NCI-H524 (cell line): Measurements from ENCODE around the gene CLDN17.

Source experiments
- DNase-seq, 2 experiments: peaks; one replicate each; lab custom pipeline; 2025; lab: John Stamatoyannopoulos, UW

Gene CLDN17, protein sequence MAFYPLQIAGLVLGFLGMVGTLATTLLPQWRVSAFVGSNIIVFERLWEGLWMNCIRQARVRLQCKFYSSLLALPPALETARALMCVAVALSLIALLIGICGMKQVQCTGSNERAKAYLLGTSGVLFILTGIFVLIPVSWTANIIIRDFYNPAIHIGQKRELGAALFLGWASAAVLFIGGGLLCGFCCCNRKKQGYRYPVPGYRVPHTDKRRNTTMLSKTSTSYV

DNA sequence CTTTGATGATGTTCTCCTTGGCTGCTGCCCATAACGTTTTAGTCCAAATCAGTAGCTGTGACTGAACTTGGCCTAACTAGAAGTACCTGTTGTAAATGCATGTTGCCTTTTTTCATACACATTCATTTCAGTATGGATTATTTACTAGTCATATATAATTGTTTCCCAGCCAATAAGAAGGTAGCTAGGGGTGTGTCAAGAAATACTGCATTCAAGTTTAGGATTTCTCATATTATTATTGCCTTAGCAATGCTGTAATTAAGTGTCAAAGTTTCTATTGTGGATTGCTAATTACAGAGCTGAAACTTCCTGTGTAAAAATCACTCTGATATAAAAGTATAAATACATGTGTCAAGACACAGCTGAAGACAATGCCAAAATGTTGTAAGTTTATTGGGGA lies at the start of gene CLDN17:
CLDN17 (minus strand) TSS at position 101 of the 400 bp plus-strand sequence. CDS start 188 bp downstream, outside the sequence.
- no peak for DNase-seq

DNA sequence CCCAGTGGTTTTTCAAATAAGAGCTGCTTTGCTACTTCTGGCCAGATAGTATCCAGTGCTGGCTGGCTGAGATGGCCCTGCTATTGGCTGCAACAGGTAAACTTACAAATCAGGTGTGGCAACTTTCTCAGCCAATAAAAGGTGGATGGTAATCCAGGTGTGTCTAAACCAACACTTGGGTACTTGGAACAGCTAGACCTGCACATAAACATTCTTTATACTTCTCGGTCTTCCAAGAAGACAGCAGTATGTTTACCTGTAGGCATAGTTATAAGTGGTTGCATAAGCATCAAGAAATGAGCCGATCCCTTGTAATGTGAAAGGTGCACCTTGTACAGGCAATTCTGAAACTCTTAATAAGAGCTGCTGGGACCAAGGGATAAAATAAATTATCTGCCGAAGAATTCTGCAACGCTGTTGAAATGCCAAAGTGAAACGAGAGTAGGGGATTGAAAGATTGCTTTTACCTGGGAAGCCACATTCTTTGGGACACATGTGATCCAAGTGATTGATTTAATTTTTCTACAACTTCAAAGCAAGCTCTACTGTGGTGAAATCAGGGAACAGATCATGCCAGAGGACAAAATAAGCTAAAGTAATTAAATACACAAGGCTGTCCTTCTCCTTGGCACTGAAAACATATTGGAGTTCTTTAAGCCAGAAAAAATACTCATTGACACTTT lies 49.6 kb upstream of the CLDN17 start, which contains the start of gene CLDN8:
CLDN8 (minus strand) TSS at position 57 of the 683 bp plus-strand sequence. CDS start 172 bp downstream, outside the sequence.
- no peak for DNase-seq

DNA sequence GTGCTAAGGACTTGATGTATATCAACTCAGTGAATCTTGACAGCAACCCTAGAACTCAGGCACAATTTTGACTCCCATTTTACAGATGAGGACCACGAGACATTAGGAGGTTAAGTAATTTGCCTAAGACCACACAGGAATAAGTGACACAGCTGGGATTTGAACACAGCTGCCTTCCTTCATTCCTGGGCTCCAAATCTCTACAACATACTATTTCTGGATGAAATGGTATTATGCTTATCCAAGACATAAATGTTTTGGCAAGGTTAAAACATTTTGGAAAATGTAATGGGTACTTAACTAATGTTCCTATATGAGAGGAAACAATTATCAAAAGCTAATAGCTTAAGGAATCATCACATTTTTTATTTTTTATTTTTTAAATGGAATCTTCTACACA lies 44.5 kb upstream of the CLDN17 start:
- DNase-seq = no peak

DNA sequence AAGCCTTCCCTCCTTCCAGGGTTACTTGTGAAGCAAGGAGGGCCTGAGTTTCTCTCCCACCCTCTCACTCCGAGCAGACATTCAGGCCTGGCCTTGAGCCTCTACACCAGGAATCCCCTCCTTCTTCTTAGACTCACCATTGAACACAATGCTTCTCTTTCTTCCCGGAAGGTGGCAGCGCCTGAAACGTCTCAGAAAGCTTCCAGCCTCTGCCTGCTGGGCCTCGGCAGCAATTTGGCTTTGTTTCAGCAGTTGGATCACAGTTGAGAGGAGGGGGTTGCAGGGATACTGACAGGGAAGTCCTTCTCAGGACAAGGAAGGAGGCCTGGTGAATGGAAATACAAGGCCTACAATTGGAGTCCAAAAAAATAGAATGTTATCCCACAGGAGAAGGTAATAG lies 43.0 kb upstream of the CLDN17 start:
- DNase-seq = no peak

DNA sequence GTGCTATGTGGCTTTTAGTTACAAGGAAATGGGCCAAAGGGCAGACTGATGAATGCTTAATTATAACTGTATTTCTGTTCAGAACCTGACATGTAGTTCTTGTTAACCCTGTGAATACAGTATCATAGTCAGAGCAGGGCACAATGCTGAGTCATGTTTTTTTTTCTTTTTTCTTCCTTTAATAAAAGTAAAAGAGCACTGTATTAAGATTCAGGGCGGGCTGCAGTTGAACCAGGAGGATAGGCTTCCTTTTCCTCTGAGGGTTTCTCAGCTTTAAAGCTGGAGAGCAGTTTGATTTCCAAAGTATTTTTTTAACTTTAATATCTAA lies 40.6 kb upstream of the CLDN17 start:
- no peak for DNase-seq

DNA sequence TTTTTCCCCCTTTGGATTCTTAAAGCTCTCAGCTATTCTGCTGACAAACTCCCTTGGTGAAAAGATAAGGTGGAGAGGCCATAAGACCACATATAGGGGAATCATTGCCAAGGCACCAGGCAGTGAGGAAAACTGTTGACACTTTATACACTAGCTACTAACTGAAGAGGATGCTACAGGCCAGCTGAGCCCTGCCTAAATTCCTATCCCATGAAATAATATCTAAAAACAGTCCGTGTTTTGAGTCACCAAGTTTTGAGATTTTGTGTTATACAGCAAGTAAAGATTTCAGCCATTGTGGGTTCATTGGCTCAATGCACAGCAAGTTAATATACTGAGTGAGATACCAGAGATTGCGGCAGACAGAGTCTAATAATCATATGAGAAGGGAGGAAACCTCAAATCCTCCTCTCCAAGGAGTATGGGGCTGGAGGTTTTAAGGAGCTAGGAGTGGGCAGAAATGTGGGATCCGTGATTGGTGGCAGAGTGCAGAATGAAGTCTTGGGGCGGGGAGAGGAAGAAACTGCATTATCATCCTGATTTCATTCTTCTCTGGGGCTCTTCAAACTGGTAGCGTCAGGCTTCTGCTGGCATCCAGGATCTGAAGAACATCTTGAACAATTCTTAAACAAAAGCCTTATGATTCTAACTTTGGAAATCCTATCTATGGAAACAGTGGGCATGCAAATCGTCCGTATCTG lies 40.1 kb upstream of the CLDN17 start:
- DNase-seq = no peak

DNA sequence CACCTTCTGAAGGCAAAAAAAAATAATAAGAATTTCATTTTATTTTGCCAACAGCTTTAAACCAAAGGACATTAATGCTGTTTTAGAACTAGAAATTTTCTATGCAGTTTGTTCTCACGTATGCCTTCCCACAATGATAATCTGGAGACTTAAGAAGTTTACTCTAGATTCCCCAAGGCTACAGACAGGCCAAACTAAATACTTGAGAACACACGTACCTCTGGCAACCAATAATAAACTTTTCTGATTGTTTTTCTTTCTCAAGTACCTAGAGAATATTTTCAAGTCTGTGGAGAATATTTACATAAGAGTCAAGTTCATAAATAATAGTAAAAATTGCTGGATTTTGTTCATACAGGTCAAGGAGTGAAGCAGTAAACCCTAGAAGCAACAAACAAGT lies 33.4 kb upstream of the CLDN17 start:
- no peak for DNase-seq

DNA sequence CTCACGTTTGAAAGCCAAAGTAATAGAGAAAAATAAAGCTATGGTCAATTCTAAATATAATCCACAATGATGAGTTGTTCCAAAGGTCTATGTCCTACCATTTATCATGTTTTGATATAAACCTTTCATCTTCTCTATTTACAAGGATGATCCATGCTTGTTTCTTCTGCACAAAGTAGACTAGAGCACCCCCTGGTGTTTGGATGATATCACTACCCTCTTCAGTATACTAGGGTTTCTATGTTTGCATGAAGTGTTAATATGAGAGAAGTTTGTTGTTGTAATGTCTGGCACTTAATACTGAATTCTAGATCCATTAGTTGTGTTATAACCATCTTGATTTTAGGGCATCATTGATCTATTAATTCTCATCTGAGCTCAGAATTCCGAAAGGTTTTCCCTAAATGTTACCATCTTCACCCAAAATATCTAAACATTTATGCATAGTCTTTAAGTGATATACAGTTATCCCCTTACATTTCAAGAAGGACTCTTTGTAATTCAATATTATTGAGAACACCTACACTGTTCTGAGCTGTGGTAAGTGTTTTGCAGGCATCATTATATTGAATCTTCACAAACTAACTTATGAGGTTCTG lies 28.2 kb upstream of the CLDN17 start:
- DNase-seq = peak; percentile 41 to 73

DNA sequence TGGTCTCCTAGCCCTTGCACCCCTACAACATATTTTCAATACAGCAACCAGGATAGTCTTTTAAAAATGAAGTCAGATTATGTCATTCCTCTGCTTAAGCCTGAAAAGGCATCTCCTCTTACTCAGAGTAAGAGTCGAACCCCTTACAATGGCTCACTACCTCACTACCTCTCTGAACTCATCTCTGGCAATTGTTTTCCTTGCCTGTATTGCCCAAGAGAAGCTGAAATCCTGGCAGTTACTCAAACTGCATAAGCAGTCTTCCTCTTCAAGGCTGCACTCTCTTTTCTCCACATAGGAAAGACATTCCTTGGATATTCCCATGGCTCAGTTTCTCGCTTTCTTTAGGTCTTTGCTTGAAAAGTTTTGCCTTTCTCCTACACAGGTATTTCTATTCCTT lies 26.6 kb upstream of the CLDN17 start:
- DNase-seq = no peak

DNA sequence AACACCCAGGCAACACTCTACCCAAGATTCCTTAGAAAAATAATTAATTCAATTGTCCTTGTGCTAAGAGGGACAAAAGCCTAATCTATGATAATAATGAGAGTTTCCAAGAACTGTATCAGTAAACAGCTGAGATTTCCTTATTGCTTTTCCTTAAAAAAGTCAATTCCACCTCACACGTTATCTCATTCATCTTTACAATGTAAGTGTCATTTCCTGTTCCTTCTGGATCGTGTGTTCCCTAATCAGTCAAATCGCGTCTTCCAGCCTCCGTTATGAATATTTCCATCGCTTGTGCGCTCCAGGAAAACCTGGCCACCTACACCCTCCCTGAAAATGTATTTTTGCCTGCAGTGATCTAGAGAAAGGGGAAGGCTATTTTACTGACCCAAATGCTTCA lies 23.9 kb upstream of the CLDN17 start:
- DNase-seq = no peak

DNA sequence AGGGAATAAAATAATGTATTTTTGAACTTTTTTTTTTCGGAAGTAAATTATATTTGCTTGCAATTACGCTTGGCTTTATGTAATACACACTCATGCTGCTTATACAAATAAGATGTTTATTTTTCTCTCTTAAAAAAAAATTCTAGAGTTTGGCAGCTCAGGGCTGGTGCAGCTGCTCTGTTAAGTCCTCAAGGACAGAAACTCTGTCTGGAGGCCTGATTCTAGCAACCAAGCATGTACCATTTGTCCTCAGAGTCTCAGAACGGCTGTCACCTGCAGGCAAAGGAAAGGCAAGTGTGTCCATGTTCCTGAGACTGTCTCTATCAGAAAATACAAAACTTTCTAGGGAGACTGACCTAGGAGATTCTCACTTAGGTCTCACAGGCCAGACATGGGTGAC lies 23.2 kb upstream of the CLDN17 start:
- no peak for DNase-seq

DNA sequence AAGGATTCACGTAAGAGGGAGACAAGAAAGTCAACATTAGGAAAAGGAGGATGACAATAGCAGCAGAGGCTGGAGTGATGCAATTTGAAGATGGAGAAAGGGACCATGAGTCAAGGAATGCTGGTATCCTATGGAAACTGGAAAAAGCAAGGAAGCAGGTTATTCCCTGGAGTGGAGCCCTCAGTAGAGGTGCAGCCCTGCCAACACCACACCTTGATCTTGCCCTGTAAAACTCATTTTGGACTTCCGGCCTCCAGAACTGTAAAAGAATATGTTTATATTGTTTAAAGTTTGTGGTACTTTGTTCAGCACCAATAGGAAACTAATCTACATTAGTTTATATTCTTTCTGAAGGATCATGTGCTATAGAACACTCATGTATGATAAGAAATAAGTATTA lies 19.6 kb upstream of the CLDN17 start:
- DNase-seq = no peak

DNA sequence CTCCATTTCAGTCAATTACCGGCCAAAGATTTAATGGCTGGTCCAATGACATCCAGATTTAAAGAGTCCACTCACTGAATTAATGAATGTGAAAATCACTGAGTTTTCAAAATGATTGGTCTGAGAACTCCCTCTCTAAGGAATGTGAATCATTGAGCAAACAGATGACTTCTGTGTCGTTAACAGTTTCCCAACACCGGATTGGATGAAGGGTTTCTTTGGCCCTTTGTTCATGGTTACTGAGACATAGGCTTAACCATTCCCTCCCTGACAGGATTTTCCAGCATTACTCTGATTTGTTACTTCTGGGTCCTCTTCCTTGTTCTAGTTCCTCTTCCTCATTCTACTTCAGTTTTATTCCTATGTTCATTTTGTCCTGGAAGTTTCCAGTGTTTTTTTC lies 1.5 kb upstream of the CLDN17 start:
- DNase-seq = no peak

DNA sequence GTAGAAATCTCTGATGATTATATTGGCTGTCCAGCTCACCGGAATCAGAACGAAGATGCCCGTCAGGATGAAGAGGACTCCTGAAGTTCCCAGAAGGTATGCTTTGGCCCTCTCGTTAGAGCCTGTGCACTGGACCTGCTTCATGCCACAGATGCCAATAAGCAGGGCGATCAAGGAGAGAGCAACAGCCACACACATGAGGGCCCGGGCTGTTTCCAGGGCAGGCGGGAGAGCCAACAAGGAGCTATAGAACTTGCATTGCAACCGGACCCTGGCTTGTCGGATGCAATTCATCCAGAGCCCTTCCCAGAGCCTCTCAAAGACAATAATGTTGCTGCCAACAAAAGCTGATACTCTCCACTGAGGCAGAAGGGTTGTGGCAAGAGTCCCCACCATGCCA lies 434 bp downstream of the CLDN17 start:
- DNase-seq = no peak

DNA sequence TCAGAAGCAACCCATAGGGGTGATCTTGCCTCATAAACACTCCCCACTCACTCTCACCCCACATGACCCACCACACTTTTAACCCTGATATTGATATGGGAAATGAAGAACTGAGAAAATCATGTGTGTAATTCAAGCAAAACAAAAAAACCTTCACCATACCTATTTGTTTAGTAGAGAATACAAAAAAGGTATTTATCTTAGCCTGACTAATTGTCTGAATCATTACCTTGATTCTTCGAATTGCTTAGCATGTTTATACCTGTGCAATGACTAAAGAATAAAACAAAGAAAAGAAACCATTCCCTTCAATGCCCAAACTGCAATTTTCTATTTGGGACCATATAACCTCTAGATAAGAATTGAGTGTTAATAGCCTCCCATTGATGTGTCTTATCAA lies 1.8 kb downstream of the CLDN17 start:
- DNase-seq = no peak

DNA sequence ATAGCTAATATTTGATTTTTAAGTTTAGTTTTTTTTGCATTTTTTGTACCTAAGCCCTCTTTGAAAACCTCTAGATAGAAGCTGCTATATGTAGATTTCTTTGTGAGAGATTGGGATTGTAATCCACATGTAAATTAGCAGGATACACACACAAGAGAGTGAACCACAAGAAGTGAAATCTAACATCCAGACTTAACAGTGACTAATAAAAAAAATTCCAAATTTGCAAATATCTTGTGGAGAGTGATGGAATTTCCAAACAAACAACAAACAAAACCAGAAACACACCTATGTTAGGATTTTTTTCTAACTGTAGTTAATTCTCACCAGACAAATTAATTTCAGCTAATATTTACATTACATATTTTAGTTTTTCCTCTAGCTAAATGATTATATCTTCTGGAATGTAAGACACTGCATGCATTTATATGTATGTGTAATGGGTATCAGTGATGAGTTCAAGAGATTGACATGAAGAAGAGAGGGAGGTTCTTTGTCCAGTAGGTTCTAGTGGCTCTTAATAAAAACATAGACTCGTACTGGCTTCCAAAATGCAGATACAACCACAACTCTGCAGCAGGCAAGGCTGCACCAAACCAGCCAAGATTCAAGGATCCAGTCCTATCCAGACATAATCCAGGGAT lies 12.8 kb downstream of the CLDN17 start:
- no peak for DNase-seq

DNA sequence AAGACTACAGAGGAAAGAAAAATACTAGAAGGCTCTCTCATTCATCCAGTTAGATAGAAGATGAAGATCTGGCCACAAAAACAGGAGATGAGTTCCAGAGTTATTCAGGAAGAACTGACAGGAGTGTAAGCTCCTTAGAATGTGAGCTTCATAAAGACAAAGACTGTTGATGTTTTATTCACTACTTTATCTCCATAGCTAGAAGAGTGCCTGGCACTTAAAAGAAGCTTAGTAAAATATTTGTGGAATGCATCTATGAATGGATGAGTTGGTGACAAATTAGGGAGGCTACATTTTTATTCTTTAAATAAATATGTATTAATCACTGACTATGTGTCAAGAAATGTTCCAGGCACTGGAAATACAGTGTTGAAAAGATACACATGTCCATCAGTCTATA lies 13.8 kb downstream of the CLDN17 start:
- no peak for DNase-seq

DNA sequence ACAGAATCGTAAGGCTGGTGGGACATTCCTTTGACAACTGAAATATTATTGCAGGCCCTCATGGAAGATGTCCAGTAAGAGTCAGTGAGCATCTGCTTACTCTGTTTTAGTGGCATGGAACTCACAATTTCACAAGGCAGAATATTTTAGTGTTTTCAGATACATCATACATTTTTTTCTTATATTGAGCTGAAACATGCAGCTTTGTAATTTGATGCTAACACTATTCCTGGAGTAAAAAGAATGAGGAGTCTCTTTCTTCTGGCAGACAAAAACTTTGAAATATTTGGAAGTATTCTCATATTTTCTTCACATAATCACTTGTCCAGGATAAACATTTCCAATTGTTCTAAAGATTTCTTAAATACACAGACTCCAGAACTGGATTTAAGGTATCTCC lies 17.7 kb downstream of the CLDN17 start:
- DNase-seq = no peak

DNA sequence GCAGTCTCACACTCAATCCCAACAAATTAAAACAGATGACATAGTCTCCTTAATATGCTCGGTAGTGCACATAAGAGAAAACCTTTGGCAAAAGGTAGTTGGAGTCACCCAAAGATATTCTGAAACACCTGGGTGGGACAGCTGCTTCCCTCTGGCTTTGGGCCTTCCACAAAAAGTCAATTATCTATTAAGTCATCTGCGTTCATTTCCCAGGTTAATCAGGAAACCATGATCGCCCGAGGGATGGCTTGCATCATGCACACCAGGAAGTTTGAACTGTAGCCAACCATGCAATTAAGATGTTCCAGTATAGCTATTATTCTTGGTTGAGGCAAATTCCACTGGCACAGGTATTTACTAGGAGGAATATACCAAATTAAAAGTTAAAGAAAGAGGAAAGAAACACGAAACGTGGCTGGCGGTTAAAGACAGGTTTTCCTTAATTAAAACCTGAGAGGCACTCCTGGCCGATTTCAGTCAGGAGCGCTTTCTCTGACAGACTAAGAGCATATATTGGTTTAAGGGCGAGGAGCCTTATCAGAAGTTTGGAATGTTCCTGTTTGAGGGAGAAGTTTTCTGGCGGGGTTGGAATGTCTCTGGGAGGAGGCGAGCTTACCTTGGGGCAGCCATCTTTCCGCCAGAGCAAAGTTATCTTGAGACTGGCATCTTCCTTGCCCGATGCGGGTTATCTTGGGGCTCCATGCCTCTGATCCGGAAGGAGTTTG lies 19.9 kb downstream of the CLDN17 start:
- no peak for DNase-seq

DNA sequence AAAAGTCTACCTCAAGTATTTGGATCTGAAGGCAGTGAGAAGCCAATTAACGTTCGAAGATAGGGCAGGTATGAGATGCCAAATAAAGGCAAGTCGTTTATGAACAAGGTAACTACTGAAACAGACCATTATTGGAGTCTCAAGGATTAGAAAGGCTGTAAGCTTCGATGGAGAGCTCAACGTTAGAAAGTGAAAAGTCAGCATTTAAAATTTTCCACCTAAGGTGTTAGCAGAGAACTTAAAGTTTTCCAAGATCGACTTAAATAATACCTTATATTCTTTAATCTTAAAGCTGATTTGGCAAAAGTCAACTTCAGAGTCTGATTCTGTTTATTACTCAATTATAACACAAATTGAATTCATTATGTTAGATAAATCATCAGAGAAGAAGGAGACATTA lies 28.1 kb downstream of the CLDN17 start:
- DNase-seq = no peak

DNA sequence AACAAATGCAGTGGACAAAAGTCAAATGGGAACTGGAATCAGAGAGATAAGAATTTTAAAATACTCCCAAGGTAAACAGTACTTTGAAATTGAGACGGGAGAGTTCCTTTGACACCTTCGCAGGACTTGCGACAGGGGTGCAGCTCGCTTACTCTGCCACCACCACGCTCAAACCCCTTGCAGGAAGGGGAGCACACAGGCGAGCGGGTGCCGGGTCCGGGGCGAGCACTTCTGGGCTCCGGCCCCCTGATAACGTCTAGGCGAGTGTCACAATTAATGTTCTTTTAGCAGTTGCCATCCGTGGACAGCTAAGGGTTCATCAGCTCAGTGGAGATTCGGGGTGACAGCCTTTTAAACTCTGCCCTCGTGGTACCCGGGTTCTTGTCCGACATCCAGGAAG lies 37.4 kb downstream of the CLDN17 start:
- DNase-seq = no peak

DNA sequence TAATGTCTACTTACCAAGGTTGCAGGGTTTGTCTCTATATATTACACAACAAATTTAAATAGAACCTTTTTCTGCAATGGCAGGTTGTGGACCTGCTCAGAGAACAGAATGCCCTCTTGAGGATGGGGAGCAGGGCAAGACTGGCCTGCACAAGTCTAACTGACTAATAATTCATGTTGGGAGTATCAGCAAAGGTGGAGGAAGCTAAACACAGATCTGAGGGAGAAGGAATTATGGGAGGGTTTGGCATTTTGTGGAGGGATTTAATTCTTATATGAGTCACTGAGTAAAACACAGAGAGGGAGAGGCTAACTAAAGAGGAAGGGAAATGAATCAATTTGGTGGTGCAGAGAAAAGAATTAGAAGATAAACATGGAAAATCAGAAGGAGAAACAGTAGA lies 40.0 kb downstream of the CLDN17 start:
- no peak for DNase-seq
